D721Med (cell line): ENCODE measurements around the gene WNT2B.

Experiments
- DNase-seq: peaks from one replicate; pipeline ENCODE4 v3.0.0; 2011; ENCODE audit warnings: low spot score; ENCODE audit not compliant: insufficient read length
- FAIRE-seq: peaks from 2 replicates; lab custom pipeline; 2011; peaks lifted over from hg19 to GRCh38; lab: Jason Lieb, UNC
- TF ChIP-seq, protein P1 (sequence below): IDR thresholded peaks from 2 replicates; pipeline ENCODE4 v1.5.1; 2012; ENCODE audit warnings: mild to moderate bottlenecking, control low read depth; ENCODE audit not compliant: insufficient read depth; ENCODE audit errors: missing control alignments

WNT2B gene

DNA sequence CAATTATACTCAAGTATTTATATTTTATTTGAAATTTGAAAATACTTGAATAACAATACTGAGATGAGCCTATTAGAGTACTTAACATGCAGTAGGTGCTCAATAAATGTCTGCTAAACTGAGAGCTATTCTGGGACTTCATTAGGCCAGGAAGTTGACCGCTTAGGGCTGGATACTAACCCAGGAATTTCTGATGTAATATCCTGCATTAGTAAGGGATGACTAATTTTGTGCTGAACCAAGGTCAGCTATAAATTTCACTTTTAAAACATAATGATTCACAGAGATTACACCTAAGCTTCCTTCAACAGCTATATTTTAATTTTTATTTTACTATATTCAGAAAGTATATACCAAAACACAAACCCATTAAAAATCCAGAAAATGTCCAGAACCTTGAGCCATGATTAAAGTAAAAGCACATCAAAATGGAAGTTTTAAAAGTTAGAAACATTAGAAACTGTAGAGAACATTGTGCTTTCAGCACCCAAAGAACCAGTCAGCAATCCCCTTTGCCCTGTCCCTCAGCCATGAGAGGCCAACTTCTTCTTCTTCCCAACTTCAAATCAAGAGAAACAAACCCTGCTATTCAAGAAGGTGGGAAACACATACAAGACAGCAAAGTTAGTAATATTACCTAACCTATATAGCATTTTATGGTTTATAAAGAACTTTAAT is 35.4 kb downstream of the WNT2B start:
- DNase-seq (no peak), FAIRE-seq (no peak)
- TF ChIP-seq, protein P1, sequence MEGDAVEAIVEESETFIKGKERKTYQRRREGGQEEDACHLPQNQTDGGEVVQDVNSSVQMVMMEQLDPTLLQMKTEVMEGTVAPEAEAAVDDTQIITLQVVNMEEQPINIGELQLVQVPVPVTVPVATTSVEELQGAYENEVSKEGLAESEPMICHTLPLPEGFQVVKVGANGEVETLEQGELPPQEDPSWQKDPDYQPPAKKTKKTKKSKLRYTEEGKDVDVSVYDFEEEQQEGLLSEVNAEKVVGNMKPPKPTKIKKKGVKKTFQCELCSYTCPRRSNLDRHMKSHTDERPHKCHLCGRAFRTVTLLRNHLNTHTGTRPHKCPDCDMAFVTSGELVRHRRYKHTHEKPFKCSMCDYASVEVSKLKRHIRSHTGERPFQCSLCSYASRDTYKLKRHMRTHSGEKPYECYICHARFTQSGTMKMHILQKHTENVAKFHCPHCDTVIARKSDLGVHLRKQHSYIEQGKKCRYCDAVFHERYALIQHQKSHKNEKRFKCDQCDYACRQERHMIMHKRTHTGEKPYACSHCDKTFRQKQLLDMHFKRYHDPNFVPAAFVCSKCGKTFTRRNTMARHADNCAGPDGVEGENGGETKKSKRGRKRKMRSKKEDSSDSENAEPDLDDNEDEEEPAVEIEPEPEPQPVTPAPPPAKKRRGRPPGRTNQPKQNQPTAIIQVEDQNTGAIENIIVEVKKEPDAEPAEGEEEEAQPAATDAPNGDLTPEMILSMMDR, result no peak

DNA sequence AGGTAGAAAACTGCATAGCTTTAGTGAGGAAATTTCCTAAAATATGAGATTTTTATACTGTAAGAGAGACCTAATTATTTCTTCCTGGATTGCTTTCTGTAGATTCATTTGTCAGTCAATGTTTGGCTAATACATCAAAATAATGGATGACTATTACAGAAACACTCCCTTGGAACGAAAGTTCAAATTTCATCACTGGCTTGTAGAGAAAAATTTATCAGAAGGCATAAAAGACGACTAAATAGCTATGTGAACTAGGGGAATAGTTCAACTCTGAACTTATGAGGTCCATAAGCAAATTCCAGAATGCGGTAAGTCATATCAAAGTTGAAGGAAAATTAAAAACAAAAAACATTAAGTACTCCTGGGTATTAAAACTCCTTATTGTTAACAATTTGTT is 36.0 kb downstream of the WNT2B start:
- TF ChIP-seq, protein P1, result no peak
- no peak for FAIRE-seq
- DNase-seq, result no peak

DNA sequence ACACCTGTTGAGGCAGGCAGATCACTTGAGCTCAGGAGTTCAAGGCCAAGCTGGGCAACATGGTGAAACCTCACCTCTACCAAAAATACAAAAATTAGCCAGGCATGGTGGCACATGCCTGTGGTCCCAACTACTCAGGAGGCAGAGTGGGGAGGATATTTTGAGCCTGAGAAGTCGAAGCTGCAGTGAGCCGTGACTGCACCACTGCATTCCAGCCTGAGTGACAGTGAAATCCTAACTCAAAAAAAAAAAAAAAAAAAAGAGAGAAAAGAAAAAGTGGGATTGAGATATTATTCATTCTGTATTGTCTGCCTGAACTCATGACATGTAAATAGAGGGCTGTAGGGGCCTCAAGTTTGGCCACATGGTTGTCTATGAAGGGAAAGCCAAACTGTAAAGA is 37.3 kb downstream of the WNT2B start:
- DNase-seq, result no peak
- FAIRE-seq, result no peak
- TF ChIP-seq, protein P1, result no peak

DNA sequence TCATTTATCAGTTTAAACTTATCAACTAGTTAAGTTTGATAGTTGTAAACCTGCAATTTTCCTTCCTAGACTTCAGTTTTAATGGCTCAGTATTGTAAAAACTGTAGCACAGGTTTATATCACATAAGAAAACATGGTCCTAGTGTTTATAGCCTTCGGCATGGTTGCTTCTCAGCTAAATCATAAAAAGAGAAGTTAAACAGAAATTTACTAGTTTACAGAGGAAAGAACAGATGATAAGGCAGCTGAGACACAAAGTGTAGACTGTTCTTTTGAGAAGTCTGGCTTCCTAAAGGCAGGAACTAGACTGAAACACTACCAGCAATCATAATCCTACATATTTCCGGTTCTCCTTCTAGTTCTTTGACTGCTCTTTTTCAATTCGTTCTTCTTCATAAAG is 39.8 kb downstream of the WNT2B start:
- TF ChIP-seq, protein P1, result no peak
- DNase-seq (no peak), FAIRE-seq (no peak)

DNA sequence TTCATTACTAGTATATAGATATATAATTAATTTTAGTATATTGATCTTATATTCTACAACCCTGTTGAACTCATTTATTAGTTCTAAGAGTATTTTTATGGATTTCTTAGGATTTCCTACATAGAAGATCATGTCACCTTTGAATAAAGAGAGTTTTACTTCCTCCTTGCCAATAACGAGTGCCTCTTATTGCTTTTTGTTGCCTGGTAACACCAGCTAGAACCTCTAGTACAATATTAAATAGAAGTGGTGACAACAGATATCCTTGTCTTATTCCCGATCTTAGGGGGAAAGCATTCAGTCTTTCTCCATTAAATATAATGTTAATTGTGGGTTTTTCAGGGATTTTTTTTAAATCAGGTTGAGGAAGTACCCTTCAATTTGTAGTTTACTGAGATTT is 40.8 kb downstream of the WNT2B start:
- FAIRE-seq (no peak), DNase-seq (no peak)
- TF ChIP-seq, protein P1, result no peak

DNA sequence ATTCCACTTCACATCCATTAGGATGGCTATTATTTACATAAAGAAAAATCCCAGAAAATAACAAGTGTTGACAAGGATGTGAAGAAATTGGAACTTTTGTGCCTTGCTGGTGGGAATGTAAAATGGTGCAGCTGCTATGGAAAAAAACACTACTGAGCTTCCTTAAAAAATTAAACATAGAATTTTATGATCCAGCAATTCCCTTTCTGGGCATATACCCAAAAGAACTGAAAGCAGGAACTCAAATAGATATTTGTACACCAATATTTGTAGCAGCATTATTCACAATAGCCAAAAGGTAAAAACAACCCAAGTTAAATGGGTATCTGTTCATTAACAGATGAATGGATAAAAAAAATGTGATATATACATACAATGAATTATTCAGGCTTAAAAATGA is 45.6 kb downstream of the WNT2B start:
- FAIRE-seq (no peak), DNase-seq (no peak)
- TF ChIP-seq, protein P1, result no peak

DNA sequence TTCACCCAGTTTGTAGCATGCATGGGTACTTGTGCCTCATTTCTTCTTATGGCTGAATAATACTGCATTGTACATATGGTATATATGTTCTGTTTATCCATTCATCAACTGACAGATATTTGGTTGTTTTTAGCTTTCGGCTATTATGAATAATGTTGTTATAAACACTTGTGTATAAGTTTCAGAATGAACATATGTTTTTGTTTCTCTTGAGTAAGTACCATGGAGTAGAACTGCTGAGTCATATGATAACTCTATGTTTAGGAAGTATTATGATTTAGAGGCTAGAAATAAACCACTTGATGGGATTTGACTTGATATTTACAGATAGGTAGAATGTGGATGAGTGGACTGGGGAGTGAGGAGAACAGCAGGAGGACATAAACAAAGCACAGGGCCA is 48.6 kb downstream of the WNT2B start:
- no peak for DNase-seq
- TF ChIP-seq, protein P1, result no peak
- no peak for FAIRE-seq
